Activated CD4-positive, alpha-beta memory T cell treated with anti-CD3 and anti-CD28 coated beads for 36 hours (primary cell): ENCODE measurements around the gene UBE2R2. TPM values are rescaled to one million over a fixed set of nuclear protein-coding genes. Genes with fewer than 3 reads are reported as not detected.
"Not testable (repeated sequence)": the region's sequence is repeated elsewhere in the genome, so short reads cannot be mapped to it uniquely, and the experiment has no call there.

Source experiments
- CTCF ChIA-PET: fragments of 350-600 bp; sonication (Branson Sonifier 250); formaldehyde crosslinking; loops from one replicate; lab custom pipeline; 2021; ENCODE audit warnings: antibody characterized with exemption, inconsistent platforms; lab: Charles Lee
- POLR2A ChIA-PET: fragments of 350-600 bp; sonication (Branson Sonifier 250); formaldehyde crosslinking; loops from one replicate; lab custom pipeline; 2021; ENCODE audit warnings: antibody characterized with exemption; lab: Charles Lee
- DNase-seq: peaks from one replicate; pipeline ENCODE4 v3.0.0-alpha.2; 2020
- H3K27ac Mint-ChIP-seq: one replicate; pipeline ENCODE4 v1.8.0; 2021; ENCODE audit warnings: mixed read lengths
- H3K27me3 Mint-ChIP-seq: one replicate; pipeline ENCODE4 v1.8.0; 2021; ENCODE audit warnings: mixed read lengths
- H3K36me3 Mint-ChIP-seq: one replicate; pipeline ENCODE4 v1.8.0; 2021; ENCODE audit warnings: mixed read lengths
- H3K4me1 Mint-ChIP-seq: one replicate; pipeline ENCODE4 v1.8.0; 2021; ENCODE audit warnings: low read depth, mixed read lengths
- H3K4me3 Mint-ChIP-seq: one replicate; pipeline ENCODE4 v1.8.0; 2021; ENCODE audit warnings: mild to moderate bottlenecking, mixed read lengths
- H3K9me3 Mint-ChIP-seq: one replicate; pipeline ENCODE4 v1.8.0; 2021; ENCODE audit warnings: mixed read lengths
- intact Hi-C: fragments of 100-400 bp; cut with micrococcal nuclease; formaldehyde crosslinking; loops from one replicate; pipeline ENCODE4 v1.15.1; 2023
- total RNA-seq, 2 experiments: library from RNA; stranded (reverse); gene quantifications; one replicate each; pipeline ENCODE4 v1.2.3, GENCODE V29; 2021

The UBE2R2 gene
- total RNA-seq, 2 experiments from 2014 or later = 42.3 to 43.9 TPM

GRCh38 chr9:33950371-33950770 is 133.4 kb downstream of the UBE2R2 start:
- no peak overlapping the region for H3K27ac Mint-ChIP-seq
- no peak overlapping the region for H3K4me3 Mint-ChIP-seq
- intact Hi-C loops = no loop called here
- CTCF ChIA-PET = interaction anchor here (1.1 to 1.5 kb wide), 2 partner anchors 124 to 171 kb away, joined by 3 to 4 read pairs; no protein-coding TSS in a partner anchor
- no peaks in the 10 kb centered on the region for H3K27me3 Mint-ChIP-seq
- H3K9me3 Mint-ChIP-seq = no peaks in the 10 kb centered on the region
- DNase-seq = no peak
- peaks cover 28% of the 10 kb centered on the region for H3K36me3 Mint-ChIP-seq
- POLR2A ChIA-PET = no interaction called here
- no peaks in the 10 kb centered on the region for H3K4me1 Mint-ChIP-seq

DNA sequence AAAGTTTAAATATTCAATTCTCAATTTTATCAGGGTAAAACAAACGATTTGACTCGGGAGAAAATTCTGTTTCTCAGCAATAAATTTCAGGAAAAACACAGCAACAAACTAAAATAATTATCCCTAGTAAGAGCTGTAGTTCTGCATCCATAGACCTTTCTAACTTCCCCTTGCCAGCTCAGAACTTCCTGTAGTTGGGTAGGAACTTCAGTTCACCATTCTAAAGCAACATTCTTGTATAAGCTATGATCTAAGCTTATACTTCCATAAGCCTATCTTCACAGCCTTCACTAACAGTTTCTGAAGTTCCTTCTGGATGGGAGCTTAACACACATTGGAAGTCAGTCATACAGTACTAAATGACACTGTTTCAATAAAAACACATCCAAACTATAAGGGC is 135.1 kb downstream of the UBE2R2 start:
- ChIA-PET POLR2A (no interaction called here), CTCF (interaction anchor here (0.6 to 1.8 kb wide), 3 partner anchors 94 to 173 kb away, joined by 3 to 5 read pairs (median 5); no protein-coding TSS in a partner anchor)
- intact Hi-C loops = no loop called here
- no peak for DNase-seq
- Mint-ChIP-seq H3K4me1 (no peaks in the 10 kb centered on the region), H3K27ac (no peak overlapping the region), H3K36me3 (peaks cover 27% of the 10 kb centered on the region), H3K9me3 (no peaks in the 10 kb centered on the region), H3K4me3 (no peak overlapping the region), H3K27me3 (no peaks in the 10 kb centered on the region)

DNA sequence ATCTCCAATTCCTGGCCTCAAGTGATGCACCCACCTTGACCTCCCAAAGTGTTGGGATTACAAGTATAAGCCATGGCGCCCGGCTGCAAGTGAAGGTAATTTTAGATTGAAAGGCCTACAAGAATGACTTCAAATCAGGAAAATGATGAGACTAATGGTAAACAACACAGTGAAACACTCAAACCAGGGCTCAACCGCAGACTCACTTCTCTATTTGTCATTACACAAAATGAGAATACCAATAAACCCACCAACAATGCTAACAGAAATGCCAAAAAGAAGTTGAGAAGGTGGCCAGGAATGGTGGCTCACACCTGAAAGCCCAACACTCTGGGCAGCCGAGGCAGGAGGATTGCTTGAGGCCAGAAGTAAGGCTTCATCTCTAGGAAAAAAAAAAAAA is 139.6 kb downstream of the UBE2R2 start:
- no peak overlapping the region for H3K27ac Mint-ChIP-seq
- H3K27me3 Mint-ChIP-seq = no peaks in the 10 kb centered on the region
- H3K9me3 Mint-ChIP-seq = no peaks in the 10 kb centered on the region
- H3K36me3 Mint-ChIP-seq = peaks cover 19% of the 10 kb centered on the region
- H3K4me3 Mint-ChIP-seq = no peak overlapping the region
- no peaks in the 10 kb centered on the region for H3K4me1 Mint-ChIP-seq
- no peak for DNase-seq
- POLR2A ChIA-PET = no interaction called here
- CTCF ChIA-PET = interaction anchor here (0.8 kb wide), 1 partner anchor 178 kb away, joined by 3 read pairs; no protein-coding TSS in a partner anchor
- intact Hi-C loops = no loop called here

DNA sequence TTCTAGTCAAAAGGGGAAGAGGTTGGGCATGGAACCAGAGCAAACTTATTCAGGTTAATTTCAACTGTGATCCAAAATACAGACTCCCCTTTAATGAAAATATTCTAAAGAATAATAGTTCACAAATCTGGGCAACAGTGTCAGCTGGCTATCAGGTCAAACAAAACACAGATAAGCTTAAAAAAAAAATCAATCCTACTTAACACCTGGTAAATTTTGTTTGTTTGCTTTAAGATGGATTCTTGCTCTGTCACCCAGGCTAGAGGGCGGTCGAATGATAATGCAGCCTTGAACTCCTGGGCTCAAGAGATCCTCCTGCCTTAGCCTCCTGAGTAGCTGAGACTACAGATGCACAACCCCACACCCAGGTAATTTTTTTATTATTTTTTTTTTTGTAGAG is 142.8 kb downstream of the UBE2R2 start:
- peaks cover 10% of the 10 kb centered on the region for H3K36me3 Mint-ChIP-seq
- no peaks in the 10 kb centered on the region for H3K4me1 Mint-ChIP-seq
- no peak for DNase-seq
- H3K27me3 Mint-ChIP-seq = no peaks in the 10 kb centered on the region
- H3K27ac Mint-ChIP-seq = no peak overlapping the region
- POLR2A ChIA-PET = no interaction called here
- H3K9me3 Mint-ChIP-seq = no peaks in the 10 kb centered on the region
- intact Hi-C loops = no loop called here
- CTCF ChIA-PET = interaction anchor here (1.5 kb wide), 1 partner anchor 114 kb away, joined by 4 read pairs; no protein-coding TSS in a partner anchor
- H3K4me3 Mint-ChIP-seq = no peak overlapping the region

- H3K9me3 Mint-ChIP-seq, DNase-seq, H3K4me1 Mint-ChIP-seq, POLR2A ChIA-PET, CTCF ChIA-PET, intact Hi-C loops, H3K27me3 Mint-ChIP-seq, H3K27ac Mint-ChIP-seq, H3K4me3 Mint-ChIP-seq, H3K36me3 Mint-ChIP-seq: not testable (repeated sequence)
Observed at GRCh38 chr9:33962468-33962867, 145.5 kb downstream of the UBE2R2 start.

DNA sequence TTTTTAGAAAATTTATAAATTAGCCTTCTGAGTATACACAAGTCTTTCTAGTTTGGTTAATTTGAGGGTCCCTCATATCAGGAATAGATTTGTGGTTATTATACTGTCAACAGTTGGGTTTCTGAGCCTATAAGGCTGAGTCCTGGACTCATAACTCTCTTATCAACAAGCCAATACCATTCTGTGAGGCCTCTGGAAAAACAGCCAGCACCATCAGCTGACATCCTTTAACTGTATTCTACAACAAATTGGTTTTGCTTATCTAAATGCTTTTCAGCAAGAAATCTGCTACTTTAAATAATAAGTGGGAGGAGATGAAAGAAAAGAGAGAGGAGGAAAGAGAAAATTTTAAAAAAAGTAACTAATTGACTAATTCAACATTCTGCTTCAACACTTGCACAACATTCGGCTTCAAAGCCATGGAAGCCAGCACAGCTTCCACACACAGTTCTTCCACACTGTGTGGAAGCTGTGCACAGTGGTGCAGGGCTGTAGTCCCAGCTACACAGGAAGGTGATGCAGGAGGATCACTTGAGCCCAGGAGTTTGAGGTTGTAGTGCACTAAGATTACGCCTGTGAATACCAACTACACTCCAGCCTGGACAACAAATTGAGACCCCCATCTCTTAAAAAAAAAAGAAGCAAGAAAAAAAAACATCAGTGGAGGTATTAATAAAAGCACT is 147.3 kb downstream of the UBE2R2 start:
- ChIA-PET CTCF (interaction anchor here (0.9 kb wide), 1 partner anchor 109 kb away, joined by 3 read pairs; no protein-coding TSS in a partner anchor), POLR2A (no interaction called here)
- H3K27ac Mint-ChIP-seq = no peak overlapping the region
- peaks cover 6% of the 10 kb centered on the region for H3K36me3 Mint-ChIP-seq
- H3K4me3 Mint-ChIP-seq = no peak overlapping the region
- DNase-seq = no peak
- intact Hi-C loops = no loop called here
- H3K4me1 Mint-ChIP-seq = no peaks in the 10 kb centered on the region
- H3K9me3 Mint-ChIP-seq = no peaks in the 10 kb centered on the region
- H3K27me3 Mint-ChIP-seq = no peaks in the 10 kb centered on the region

Other genes with a start within 250 kb of the UBE2R2 start
- gene PRSS3, start 21.6 kb upstream of the UBE2R2 start, total RNA-seq = not detected
- gene UBAP2, start 231.7 kb downstream of the UBE2R2 start, total RNA-seq = 10 to 100 TPM; 35.0 to 38.0 TPM